Esophagus squamous epithelium (tissue), 5 donors: ENCODE data around the gene QRICH2. TPM values are rescaled to one million over a fixed set of nuclear protein-coding genes. Genes with fewer than 3 reads are reported as not detected.

Source experiments
- DNase-seq: peaks from one replicate; lab custom pipeline; 2025; lab: John Stamatoyannopoulos, UW
- H3K27ac ChIP-seq, 4 donors: fragments of 200-600 bp; sonication (generic); one replicate each; pipeline ENCODE4 v1.5.1; 2016 to 2019; ENCODE audit warnings: mild to moderate bottlenecking in 1 of 4
- H3K27me3 ChIP-seq, 4 donors: fragments of 200-600 bp; sonication (generic); 1 replicate in 3 of 4; 2 replicates in 1 of 4; pipeline versions ENCODE4 v1.5.1 to v1.6.0; 2017 to 2021; ENCODE audit warnings: antibody characterized with exemption in 1 of 4
- H3K36me3 ChIP-seq, 3 donors: fragments of 200-600 bp; sonication (generic); one replicate each; pipeline ENCODE4 v1.5.1; 2016 to 2019
- H3K4me1 ChIP-seq, 3 donors: fragments of 200-600 bp; sonication (generic); one replicate each; pipeline ENCODE4 v1.5.1; 2017 to 2019
- H3K4me3 ChIP-seq, 4 donors: fragments of 200-600 bp; sonication (generic); 1 replicate in 3 of 4; 2 replicates in 1 of 4; pipeline ENCODE4 v1.5.1; 2016 to 2019; ENCODE audit warnings: mild to moderate bottlenecking in 2 of 4, moderate library complexity in 1 of 4
- H3K9me3 ChIP-seq, 3 donors: fragments of 200-600 bp; sonication (generic); one replicate each; pipeline ENCODE4 v1.5.1; 2016 to 2019
- POLR2A ChIP-seq, 4 donors: fragments of 450-650 bp; IDR thresholded peaks; one replicate each; pipeline ENCODE4 v1.6.1; 2017; ENCODE audit warnings: antibody characterized with exemption in 4 of 4, mild to moderate bottlenecking in 4 of 4, moderate library complexity in 3 of 4
- WGBS, 2 donors: methylation state at CpG; one replicate each; pipeline ENCODE4 v1.1.5; 2018; 5-methylcytosine and 5-hydroxymethylcytosine counted together
- intact Hi-C: fragments of 100-400 bp; cut with DNase I; formaldehyde crosslinking; loops from one replicate; pipeline ENCODE4 v1.15.0; 2022
- total RNA-seq, 4 donors: library from RNA; depleted of rRNA; stranded (reverse); fragments of >200 nt; gene quantifications; one replicate each; pipeline ENCODE4 v1.1.0, GENCODE V29; 2016
- TF ChIP-seq, protein P1 (sequence below), 6 experiments: fragments of 450-650 bp in 4 of 6; fragments of 200-600 bp in 2 of 6; sonication (generic) in 2 of 6; IDR thresholded peaks; one replicate each; pipeline ENCODE4 v1.5.1; 2016 to 2019; ENCODE audit warnings: antibody characterized with exemption in 6 of 6, mild to moderate bottlenecking in 4 of 6, moderate library complexity in 4 of 6
- donor health status: DM: yes; HTN: yes; CAD: no.

Gene QRICH2
- total RNA-seq, 4 donors from 2014 or later: 1.1 to 2.8 (median 1.8) TPM

DNA sequence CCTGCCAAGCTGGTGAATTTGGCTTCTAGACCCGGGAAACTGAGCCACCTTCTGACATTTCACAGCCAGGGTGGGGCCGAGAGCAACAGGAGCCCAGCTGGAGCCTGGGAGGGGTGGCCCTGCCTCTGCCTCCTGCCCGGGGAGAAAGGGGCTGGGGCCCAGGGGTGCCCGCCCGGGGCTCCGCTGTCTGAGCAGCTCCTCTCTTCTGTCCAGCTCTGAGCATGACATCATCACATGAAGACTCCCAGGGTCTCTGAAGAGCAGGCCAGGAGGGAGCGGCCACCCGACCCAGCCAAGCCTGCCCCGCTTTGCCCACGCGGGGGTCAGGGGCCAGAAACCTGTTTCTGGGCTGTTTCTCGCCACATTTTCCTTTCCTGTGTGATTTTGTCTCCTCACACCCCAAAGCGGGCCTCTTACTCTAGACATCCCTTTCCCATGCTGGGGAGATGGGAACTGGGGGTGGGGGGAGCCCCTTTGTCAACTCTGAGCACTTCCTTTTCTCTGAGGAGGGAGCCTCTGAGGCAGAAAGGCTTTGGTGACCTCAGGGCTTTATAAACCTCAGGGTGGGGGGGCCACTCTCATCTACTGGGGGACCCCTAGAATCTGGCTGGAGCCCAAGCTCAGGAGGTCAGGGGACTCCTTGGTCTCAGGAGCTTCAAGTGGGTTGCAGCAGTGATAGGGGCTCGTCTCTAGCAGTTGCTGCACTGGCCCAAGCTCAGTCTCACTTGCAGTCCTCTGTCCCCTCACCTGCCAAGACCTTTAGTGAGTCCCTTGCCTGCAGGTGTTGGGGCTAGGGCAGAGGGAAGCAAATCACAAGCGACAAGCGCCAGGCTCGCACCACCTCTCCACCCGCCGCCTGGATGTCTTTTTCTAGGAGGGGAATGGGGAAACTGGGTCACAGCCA, 35.3 kb downstream of the QRICH2 start:
- Histone ChIP-seq H3K4me1 (peaks cover 62 to 92% (median 74%) of the 10 kb centered on the region in 3 donors), H3K36me3 (peaks cover 0 to 29% (median 14%) of the 10 kb centered on the region in 3 donors), H3K27ac (peak overlapping the region; percentile 64 to 85 (median 78)), H3K4me3 (peak overlapping the region; percentile 15 to 65 (median 43)), H3K27me3 (no peaks in the 10 kb centered on the region), H3K9me3 (no peaks in the 10 kb centered on the region)
- WGBS, 2 donors: 43 to 60% methylated on average over 11 to 13 of the region's 19 CpGs
- no peak for DNase-seq
- TF ChIP-seq, protein P1, sequence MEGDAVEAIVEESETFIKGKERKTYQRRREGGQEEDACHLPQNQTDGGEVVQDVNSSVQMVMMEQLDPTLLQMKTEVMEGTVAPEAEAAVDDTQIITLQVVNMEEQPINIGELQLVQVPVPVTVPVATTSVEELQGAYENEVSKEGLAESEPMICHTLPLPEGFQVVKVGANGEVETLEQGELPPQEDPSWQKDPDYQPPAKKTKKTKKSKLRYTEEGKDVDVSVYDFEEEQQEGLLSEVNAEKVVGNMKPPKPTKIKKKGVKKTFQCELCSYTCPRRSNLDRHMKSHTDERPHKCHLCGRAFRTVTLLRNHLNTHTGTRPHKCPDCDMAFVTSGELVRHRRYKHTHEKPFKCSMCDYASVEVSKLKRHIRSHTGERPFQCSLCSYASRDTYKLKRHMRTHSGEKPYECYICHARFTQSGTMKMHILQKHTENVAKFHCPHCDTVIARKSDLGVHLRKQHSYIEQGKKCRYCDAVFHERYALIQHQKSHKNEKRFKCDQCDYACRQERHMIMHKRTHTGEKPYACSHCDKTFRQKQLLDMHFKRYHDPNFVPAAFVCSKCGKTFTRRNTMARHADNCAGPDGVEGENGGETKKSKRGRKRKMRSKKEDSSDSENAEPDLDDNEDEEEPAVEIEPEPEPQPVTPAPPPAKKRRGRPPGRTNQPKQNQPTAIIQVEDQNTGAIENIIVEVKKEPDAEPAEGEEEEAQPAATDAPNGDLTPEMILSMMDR (IDR thresholded peaks at IDR 0.05): no peak
- TF ChIP-seq POLR2A (IDR thresholded peaks at IDR 0.05): no peak
- intact Hi-C loops: no loop called here

DNA sequence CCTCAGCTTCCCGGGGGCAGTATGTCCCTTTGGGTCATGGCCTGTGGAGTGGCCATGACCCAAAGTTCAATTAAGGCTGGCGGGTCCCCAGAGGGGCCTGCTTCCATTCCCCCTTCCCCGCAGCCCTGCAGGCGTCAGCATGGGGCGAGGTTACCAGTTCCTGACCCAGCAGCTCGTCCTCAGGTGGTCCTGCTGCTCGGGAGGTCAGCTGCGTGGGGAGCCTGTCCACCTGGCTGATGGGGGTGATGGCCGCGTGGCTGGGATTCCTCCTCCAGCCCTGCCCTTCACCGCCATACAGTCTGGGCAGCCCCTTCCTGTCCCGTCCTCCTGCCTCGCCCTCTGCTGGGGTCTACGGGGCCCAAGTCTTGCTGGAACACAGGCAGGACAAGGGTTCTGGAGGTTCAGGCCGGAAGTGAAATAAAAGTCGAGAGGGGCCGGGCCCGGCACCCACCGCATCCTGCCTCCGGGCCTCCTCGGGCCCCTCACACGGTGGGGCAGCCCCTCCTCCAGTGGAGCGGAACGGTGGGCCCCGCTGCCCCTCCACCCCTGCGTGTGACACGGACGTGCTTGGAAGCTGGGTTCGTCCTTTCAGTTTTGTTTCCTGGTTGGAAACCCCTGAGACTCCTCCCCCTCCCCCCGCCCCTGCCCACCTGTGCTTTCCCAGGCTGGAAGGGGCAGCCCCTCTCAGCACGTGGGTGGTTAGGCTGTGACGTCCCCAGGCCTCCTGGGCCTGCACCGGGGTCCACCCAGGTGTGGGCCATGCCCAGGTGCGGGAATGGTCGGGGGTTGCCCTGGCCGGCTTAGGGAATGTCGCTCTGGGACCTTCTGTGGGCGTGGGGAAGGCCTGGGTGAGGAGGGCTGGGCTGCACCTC, 36.2 kb downstream of the QRICH2 start:
- peak overlapping the region; percentile 64 to 85 (median 78) for H3K27ac ChIP-seq
- H3K36me3 ChIP-seq: peaks cover 0 to 29% (median 14%) of the 10 kb centered on the region in 3 donors
- H3K4me3 ChIP-seq: peak overlapping the region; percentile 15 to 65 (median 43)
- DNase-seq: no peak
- intact Hi-C loops: no loop called here
- WGBS, 2 donors: 10 to 11% methylated on average over 15 to 21 of the region's 38 CpGs
- TF ChIP-seq, protein P1 (IDR thresholded peaks at IDR 0.05): peak in 1 of 6 experiments; percentile 1
- peak in 2 of 4 donors; percentile 30 to 50 for TF ChIP-seq POLR2A (IDR thresholded peaks at IDR 0.05)
- peaks cover 66 to 92% (median 74%) of the 10 kb centered on the region in 3 donors for H3K4me1 ChIP-seq
- H3K9me3 ChIP-seq: no peaks in the 10 kb centered on the region
- H3K27me3 ChIP-seq: no peaks in the 10 kb centered on the region

DNA sequence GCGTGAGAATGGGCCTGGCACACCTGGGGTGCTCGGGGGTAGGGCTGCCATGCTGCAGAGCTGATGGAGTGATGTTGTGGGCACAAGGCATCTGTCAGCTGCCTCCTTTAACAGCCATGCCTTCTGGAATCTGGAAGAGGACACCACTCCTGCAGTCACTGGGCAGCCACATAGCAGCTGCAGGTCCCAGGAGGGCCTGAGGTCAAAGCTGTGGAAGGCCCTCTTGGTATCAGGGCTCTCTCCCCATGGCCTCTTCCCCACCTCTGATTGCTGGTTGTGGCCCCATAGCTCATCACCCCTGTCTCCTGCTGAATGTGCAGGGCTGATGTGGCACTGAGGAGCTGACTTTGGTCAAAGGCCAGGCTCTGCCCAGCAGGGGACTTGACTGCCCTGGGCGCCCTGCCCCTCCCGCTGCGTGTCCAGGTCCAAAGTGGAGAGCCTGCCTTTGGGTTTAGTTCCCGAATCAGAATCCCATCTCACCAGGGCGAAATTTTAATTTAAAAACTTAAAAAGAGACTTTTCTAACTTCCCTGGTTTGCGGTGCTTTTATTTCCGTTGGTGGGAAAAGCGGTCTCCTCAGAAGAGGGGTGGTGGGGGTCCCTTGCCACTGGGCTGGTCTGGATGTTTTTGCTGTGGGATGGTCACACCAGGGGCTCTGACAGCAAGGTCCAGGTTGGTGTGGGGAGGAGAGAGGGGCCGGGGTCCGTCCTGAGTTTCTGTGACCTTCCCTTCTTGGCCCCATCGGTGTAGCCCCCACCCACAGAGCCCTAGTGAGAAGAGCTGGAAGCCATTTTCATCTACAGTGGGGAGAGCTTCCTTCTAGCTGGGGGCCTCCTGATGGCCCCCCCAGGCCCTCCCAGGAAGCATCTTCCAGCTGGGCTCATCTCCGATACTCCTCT, 37.1 kb downstream of the QRICH2 start:
- no peaks in the 10 kb centered on the region for H3K9me3 ChIP-seq
- H3K27ac ChIP-seq: peak overlapping the region; percentile 64 to 85 (median 78)
- peaks cover 65 to 90% (median 73%) of the 10 kb centered on the region in 3 donors for H3K4me1 ChIP-seq
- H3K4me3 ChIP-seq: peak overlapping the region in 3 of 4 donors; percentile 41 to 65 (median 45)
- intact Hi-C loops: no loop called here
- 54 to 84% methylated on average over 4 to 14 of the region's 14 CpGs for WGBS, 2 donors
- no peak for DNase-seq
- TF ChIP-seq, protein P1 (IDR thresholded peaks at IDR 0.05): no peak
- no peak for TF ChIP-seq POLR2A (IDR thresholded peaks at IDR 0.05)
- H3K36me3 ChIP-seq: peaks cover 0 to 29% (median 14%) of the 10 kb centered on the region in 3 donors
- no peaks in the 10 kb centered on the region for H3K27me3 ChIP-seq

DNA sequence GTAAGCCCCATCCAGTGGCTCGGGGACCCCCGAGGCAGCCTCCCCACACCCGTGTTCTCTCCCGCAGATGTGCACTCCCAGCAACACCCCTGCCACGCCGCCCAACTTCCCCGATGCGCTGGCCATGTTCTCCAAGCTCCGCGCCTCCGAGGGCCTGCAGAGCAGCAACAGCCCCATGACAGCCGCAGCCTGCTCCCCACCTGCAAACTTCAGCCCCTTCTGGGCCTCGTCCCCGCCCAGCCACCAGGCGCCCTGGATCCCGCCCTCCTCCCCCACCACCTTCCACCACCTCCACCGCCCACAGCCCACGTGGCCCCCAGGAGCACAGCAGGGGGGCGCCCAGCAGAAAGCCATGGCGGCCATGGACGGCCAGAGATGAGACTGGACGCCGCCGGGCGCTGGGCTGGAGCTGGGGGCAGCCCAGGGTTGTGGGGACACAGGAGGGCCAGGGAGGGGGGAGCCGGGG, 37.9 kb downstream of the QRICH2 start:
- peaks cover 0 to 29% (median 14%) of the 10 kb centered on the region in 3 donors for H3K36me3 ChIP-seq
- H3K4me1 ChIP-seq: peaks cover 65 to 86% (median 73%) of the 10 kb centered on the region in 3 donors
- TF ChIP-seq POLR2A (IDR thresholded peaks at IDR 0.05): no peak
- TF ChIP-seq, protein P1 (IDR thresholded peaks at IDR 0.05): no peak
- no peak overlapping the region for H3K4me3 ChIP-seq
- intact Hi-C loops: no loop called here
- H3K9me3 ChIP-seq: no peaks in the 10 kb centered on the region
- H3K27me3 ChIP-seq: no peaks in the 10 kb centered on the region
- peak overlapping the region in 1 of 4 donors; percentile 85 for H3K27ac ChIP-seq
- DNase-seq: no peak
- WGBS, 2 donors: 78 to 79% methylated on average over 4 to 12 of the region's 26 CpGs
